SU-DHL-6 (cell line): ENCODE data around the gene MAGEA9B.

Source experiments
- H2AFZ ChIP-seq: fragments of 200-600 bp; sonication (generic); 2 replicates; pipeline ENCODE4 v1.6.1; 2014; ENCODE audit warnings: low read depth, mild to moderate bottlenecking, moderate library complexity, mixed read lengths, antibody characterized with exemption, low read length; ENCODE audit not compliant: severe bottlenecking
- H3F3A ChIP-seq: fragments of 200-600 bp; shearing (Covaris generic); 2 replicates; pipeline ENCODE4 v1.6.0; 2016; ENCODE audit warnings: antibody characterized with exemption, mild to moderate bottlenecking; ENCODE audit not compliant: insufficient read depth
- H3K27ac ChIP-seq: fragments of 200-600 bp; sonication (generic); 2 replicates; pipeline ENCODE4 v1.5.1; 2016; ENCODE audit warnings: low read depth, mild to moderate bottlenecking, low read length, moderate library complexity, mixed read lengths
- H3K27me3 ChIP-seq: fragments of 200-600 bp; sonication (generic), shearing (Covaris generic); 2 replicates; pipeline ENCODE4 v1.6.0; 2014; ENCODE audit warnings: mild to moderate bottlenecking, low read length
- H3K36me3 ChIP-seq: fragments of 200-600 bp; sonication (generic); 2 replicates; pipeline ENCODE4 v1.6.1; 2014; ENCODE audit warnings: mild to moderate bottlenecking, low read length, mixed read lengths
- H3K4me2 ChIP-seq: fragments of 300-600, 200-600 bp; shearing (Covaris generic), sonication (generic); 2 replicates; pipeline ENCODE4 v1.6.0; 2014; ENCODE audit warnings: low read length, low read depth, mild to moderate bottlenecking; ENCODE audit not compliant: poor library complexity, severe bottlenecking
- H3K4me3 ChIP-seq: fragments of 200-600 bp; sonication (generic); 2 replicates; pipeline ENCODE4 v1.5.1; 2014; ENCODE audit warnings: antibody characterized with exemption, low read length, mild to moderate bottlenecking, mixed read lengths; ENCODE audit not compliant: insufficient read depth, poor library complexity, severe bottlenecking
- H3K79me2 ChIP-seq: fragments of 200-600 bp; sonication (generic); 2 replicates; pipeline ENCODE4 v1.6.1; 2014; ENCODE audit warnings: mild to moderate bottlenecking, low read length, moderate library complexity; ENCODE audit not compliant: insufficient read depth
- H3K9ac ChIP-seq: fragments of 200-600 bp; sonication (generic); 2 replicates; pipeline ENCODE4 v1.7.0; 2014; ENCODE audit warnings: mild to moderate bottlenecking, low read length
- H3K9me2 ChIP-seq: fragments of 200-600 bp; sonication (generic); replicated peaks from 2 replicates; pipeline ENCODE4 v1.6.1; 2014; ENCODE audit warnings: low read length; ENCODE audit not compliant: insufficient read depth
- H3K9me3 ChIP-seq: fragments of 200-600 bp; sonication (generic); 2 replicates; pipeline ENCODE4 v1.6.1; 2014; ENCODE audit warnings: low read length, mixed read lengths; ENCODE audit not compliant: insufficient read depth
- H4K20me1 ChIP-seq: fragments of 200-600 bp; sonication (generic); 2 replicates; pipeline ENCODE4 v1.6.1; 2014; ENCODE audit warnings: low read depth, mild to moderate bottlenecking, antibody characterized with exemption, low read length, moderate library complexity, mixed read lengths
- CTCF ChIP-seq: fragments of 200-600 bp; sonication (generic); IDR thresholded peaks from one replicate; pipeline ENCODE4 v1.5.1; 2017; ENCODE audit warnings: antibody characterized with exemption, mild to moderate bottlenecking, low read length, moderate library complexity; ENCODE audit not compliant: insufficient read depth, poor library complexity, severe bottlenecking
- EZH2phosphoT487 ChIP-seq: fragments of 200-600 bp; sonication (generic), shearing (Covaris generic); conservative IDR thresholded peaks from 2 replicates; pipeline ENCODE4 v1.6.1; 2018; ENCODE audit warnings: mild to moderate bottlenecking, antibody characterized with exemption, low read length, moderate library complexity, mixed read lengths

MAGEA9B gene

GRCh38 chrX:149618871-149619270 lies 31.6 kb upstream of the MAGEA9B start:
- Histone ChIP-seq H3K27me3 (no peaks in the 10 kb centered on the region), H3K4me3 (no peak overlapping the region), H3K4me2 (no peak overlapping the region), H2AFZ (no peak overlapping the region), H3K9me3 (no peaks in the 10 kb centered on the region), H3K9ac (no peak overlapping the region), H3K27ac (no peak overlapping the region), H3K36me3 (no peaks in the 10 kb centered on the region), H3K79me2 (no peaks in the 10 kb centered on the region), H3K9me2 (no peaks in the 10 kb centered on the region), H4K20me1 (no peaks in the 10 kb centered on the region), H3F3A (no peaks in the 10 kb centered on the region)
- TF ChIP-seq CTCF (no peak), EZH2phosphoT487 (no peak)

GRCh38 chrX:149611623-149612175 lies 24.4 kb upstream of the MAGEA9B start:
- no peak for TF ChIP-seq CTCF
- no peak for TF ChIP-seq EZH2phosphoT487
- Histone ChIP-seq H3K9me2 (no peaks in the 10 kb centered on the region), H3K27me3 (no peaks in the 10 kb centered on the region), H3F3A (no peaks in the 10 kb centered on the region), H3K27ac (no peak overlapping the region), H3K36me3 (no peaks in the 10 kb centered on the region), H3K9me3 (no peaks in the 10 kb centered on the region), H3K4me2 (no peak overlapping the region), H3K9ac (no peak overlapping the region), H2AFZ (no peak overlapping the region), H3K79me2 (no peaks in the 10 kb centered on the region), H3K4me3 (no peak overlapping the region), H4K20me1 (no peaks in the 10 kb centered on the region)

- no peak overlapping the region for H2AFZ ChIP-seq
- H3K27me3 ChIP-seq, result no peaks in the 10 kb centered on the region
- no peaks in the 10 kb centered on the region for H3K9me3 ChIP-seq
- no peak overlapping the region for H3K9ac ChIP-seq
- TF ChIP-seq EZH2phosphoT487 (no peak), CTCF (no peak)
- H3K4me3 ChIP-seq, result no peak overlapping the region
- no peak overlapping the region for H3K27ac ChIP-seq
- no peaks in the 10 kb centered on the region for H3K9me2 ChIP-seq
- no peaks in the 10 kb centered on the region for H3K79me2 ChIP-seq
- H3K36me3 ChIP-seq, result no peaks in the 10 kb centered on the region
- H3F3A ChIP-seq, result no peaks in the 10 kb centered on the region
- no peak overlapping the region for H3K4me2 ChIP-seq
- H4K20me1 ChIP-seq, result no peaks in the 10 kb centered on the region
These were observed 23.3 kb upstream of the MAGEA9B start for GRCh38 chrX:149610511-149610910.
